ENCODE results near the gene ICA1. TPM values are rescaled to one million over a fixed set of nuclear protein-coding genes. Genes with fewer than 3 reads are reported as not detected.

The ICA1 gene
- total and polyA plus RNA-seq, 2 of the 4 experiments (the other 2 are of a cell fraction), result not detected

DNA sequence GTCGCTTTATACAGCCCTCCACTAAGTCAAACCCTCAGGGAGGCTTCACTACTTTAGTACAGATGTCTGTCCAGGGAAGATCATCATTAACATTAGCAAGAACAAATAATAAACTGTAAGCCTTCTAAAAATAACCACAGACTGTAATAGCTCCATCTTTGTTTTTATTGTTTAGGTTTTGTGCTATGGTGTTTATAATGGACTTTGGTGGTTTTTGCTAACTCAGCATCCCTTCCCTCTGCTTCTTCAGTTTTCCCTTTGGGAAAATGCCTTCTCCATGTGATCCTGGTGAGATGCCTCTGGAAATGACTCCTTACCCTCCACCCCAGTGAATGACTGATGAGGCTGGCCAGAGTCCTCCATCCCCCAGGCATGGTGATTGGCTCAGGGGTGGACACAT lies 131.3 kb downstream of the ICA1 start:
- 80% methylated on average over 1 of the region's 1 CpG; no CpG with 5 or more reads in 1 of the 2 experiments for WGBS, 2 experiments (ENCODE audit: extremely low coverage in 2 of 2, insufficient read length in 1 of 2)
- in situ Hi-C loops (cut with MboI; ENCODE audit: low sequenced_read_pairs), result no loop called here
- TF ChIP-seq RCOR1 (IDR thresholded peaks at IDR 0.05; ENCODE audit: insufficient replicate concordance, low read length) (no peak), BHLHE40 (IDR thresholded peaks at IDR 0.05; ENCODE audit: low read depth, low read length) (no peak), CTCF (conservative IDR thresholded peaks at IDR 0.05; ENCODE audit: low read depth, low read length) (no peak), MAFK (IDR thresholded peaks at IDR 0.05; ENCODE audit: low read depth, low read length) (peak; percentile 83), NFE2L2 (IDR thresholded peaks at IDR 0.05; ENCODE audit: low read depth, low read length) (no peak)
- H3K18ac ChIP-seq (ENCODE audit: low read depth, low read length), result no peak overlapping the region
- H3K27ac ChIP-seq (ENCODE audit: insufficient read depth, low read length), result no peak overlapping the region
- H3K9me3 ChIP-seq (ENCODE audit: control insufficient read depth, insufficient read depth, low read length), result no peaks in the 10 kb centered on the region
- POLR2A ChIA-PET (ENCODE audit: unreplicated experiment), result no interaction called here
- dilution Hi-C loops (cut with HindIII; ENCODE audit: low sequenced_read_pairs, unreplicated experiment), result no loop called here
- H3K79me1 ChIP-seq (ENCODE audit: low read depth in 1 of 2, low read length in 2 of 2), result no peaks in the 10 kb centered on the region
- CTCF ChIA-PET, result no interaction called here
- H3K4ac ChIP-seq (ENCODE audit: low read depth, low read length), result no peak overlapping the region
- no peak for DNase-seq
- no peak overlapping the region for H3K14ac ChIP-seq (replicated peaks; ENCODE audit: low read depth, low read length)
- no peak for ATAC-seq (ENCODE audit: low read depth)
- no peak overlapping the region for H2BK20ac ChIP-seq (ENCODE audit: low read depth, low read length)
- H3K4me3 ChIP-seq (ENCODE audit: insufficient read depth, low read depth, low read length), result no peak overlapping the region
- H3K27me3 ChIP-seq (ENCODE audit: control insufficient read depth, insufficient read depth, low read length), result peaks cover 2% of the 10 kb centered on the region
- H3K4me2 ChIP-seq (ENCODE audit: low read depth, low read length), result no peak overlapping the region
- no peak overlapping the region for H2BK120ac ChIP-seq (ENCODE audit: low read depth, low read length)
- H3K9me1 ChIP-seq (ENCODE audit: insufficient read depth, low read length), result no peaks in the 10 kb centered on the region
- H4K5ac ChIP-seq (ENCODE audit: low read depth, low read length), result no peak overlapping the region
- BruUV-seq (replicated peaks), result no TSS peak
- H3K23ac ChIP-seq (ENCODE audit: low read depth, low read length), result no peak overlapping the region
- H4K91ac ChIP-seq (ENCODE audit: insufficient read depth, low read depth, low read length), result no peak overlapping the region
- H2BK5ac ChIP-seq (ENCODE audit: low read depth, low read length, poor library complexity, severe bottlenecking), result no peak overlapping the region
- no peak overlapping the region for H2AK9ac ChIP-seq (replicated peaks; ENCODE audit: low read depth, low read length, poor library complexity)
- no peaks in the 10 kb centered on the region for H4K20me1 ChIP-seq (ENCODE audit: insufficient read depth, low read length)
- no peak overlapping the region for H2AFZ ChIP-seq (replicated peaks; ENCODE audit: low read length, poor library complexity)
- no peak overlapping the region for H3K9ac ChIP-seq (ENCODE audit: low read depth, low read length)
- no peak overlapping the region for H2AK5ac ChIP-seq (ENCODE audit: low read depth, low read length)
- H3K56ac ChIP-seq (ENCODE audit: extremely low read depth, insufficient read depth, low read length), result no peak overlapping the region
- no peaks in the 10 kb centered on the region for H3K4me1 ChIP-seq (ENCODE audit: control insufficient read depth, insufficient read depth, low read length)
- no peak overlapping the region for H4K8ac ChIP-seq (ENCODE audit: low read depth in 2 of 2, low read length in 2 of 2)
- no peak overlapping the region for H2BK15ac ChIP-seq (ENCODE audit: low read depth, low read length)
- intact Hi-C loops (cut with micrococcal nuclease), result no loop called here
- no peaks in the 10 kb centered on the region for H3K36me3 ChIP-seq (ENCODE audit: control insufficient read depth, insufficient read depth, low read length)

All from IMR-90 (cell line).